ENCODE measurements around the gene C17orf113.
A peak's percentile ranks its signal among the peaks of the same experiment; 100 is the strongest.
"Not testable (repeated sequence)": the region's sequence is repeated elsewhere in the genome, so short reads cannot be mapped to it uniquely, and the experiment has no call there.

Gene C17orf113

DNA sequence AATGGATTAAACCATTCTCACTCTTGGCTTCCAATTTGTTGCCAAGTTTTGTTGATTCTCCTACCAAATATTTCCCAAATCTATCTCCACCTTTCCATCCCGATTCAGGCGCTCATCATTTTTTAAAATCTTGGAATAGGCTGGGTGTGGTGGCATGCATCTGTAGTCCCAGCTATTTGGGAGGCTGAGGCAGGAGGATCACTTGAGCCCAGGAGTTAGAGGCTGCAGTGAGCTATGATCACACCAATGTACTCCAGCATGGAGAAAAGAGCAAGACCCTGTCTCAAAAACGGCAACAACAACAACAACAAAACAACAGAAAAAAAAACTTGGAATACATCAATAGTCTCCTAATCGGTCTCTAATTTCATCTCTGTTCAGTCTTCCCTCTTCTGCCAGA is 31.4 kb downstream of the C17orf113 start:
- DNase-seq (ENCODE audit: extremely low spot score) = no peak
- TF ChIP-seq, protein P1, sequence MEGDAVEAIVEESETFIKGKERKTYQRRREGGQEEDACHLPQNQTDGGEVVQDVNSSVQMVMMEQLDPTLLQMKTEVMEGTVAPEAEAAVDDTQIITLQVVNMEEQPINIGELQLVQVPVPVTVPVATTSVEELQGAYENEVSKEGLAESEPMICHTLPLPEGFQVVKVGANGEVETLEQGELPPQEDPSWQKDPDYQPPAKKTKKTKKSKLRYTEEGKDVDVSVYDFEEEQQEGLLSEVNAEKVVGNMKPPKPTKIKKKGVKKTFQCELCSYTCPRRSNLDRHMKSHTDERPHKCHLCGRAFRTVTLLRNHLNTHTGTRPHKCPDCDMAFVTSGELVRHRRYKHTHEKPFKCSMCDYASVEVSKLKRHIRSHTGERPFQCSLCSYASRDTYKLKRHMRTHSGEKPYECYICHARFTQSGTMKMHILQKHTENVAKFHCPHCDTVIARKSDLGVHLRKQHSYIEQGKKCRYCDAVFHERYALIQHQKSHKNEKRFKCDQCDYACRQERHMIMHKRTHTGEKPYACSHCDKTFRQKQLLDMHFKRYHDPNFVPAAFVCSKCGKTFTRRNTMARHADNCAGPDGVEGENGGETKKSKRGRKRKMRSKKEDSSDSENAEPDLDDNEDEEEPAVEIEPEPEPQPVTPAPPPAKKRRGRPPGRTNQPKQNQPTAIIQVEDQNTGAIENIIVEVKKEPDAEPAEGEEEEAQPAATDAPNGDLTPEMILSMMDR (IDR thresholded peaks at IDR 0.05; ENCODE audit: control extremely low read depth, extremely low read depth, low read depth, missing control alignments) = no peak
- ChIA-PET POLR2A (no interaction called here), CTCF (interaction anchor here (1.3 to 10.4 kb wide), 17 partner anchors 11 to 165 kb away, joined by 3 to 123 read pairs (median 9); partner anchors contain the start of genes CNP, DHX58, KAT2A and KCNH4)

DNA sequence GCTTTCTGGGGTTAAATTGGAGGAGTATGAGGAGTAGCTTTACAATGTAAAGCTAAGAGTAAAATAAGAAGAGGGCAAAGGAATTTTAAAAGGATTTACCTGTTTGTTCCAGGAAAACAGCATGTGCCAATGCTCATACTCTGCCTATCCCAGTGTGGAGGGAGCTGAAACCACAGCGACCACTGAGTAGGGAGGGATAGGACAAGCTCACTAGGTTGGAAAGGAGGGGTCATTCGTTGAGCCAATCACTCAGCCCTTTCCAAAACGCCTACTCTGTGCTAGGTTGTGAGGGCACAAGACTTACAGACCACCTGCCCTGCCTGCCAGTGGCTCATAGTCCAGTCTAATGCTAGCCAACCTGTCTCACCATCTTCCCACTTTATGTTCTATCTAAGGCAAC is 32.1 kb downstream of the C17orf113 start:
- TF ChIP-seq, protein P1 (IDR thresholded peaks at IDR 0.05; ENCODE audit: control extremely low read depth, extremely low read depth, low read depth, missing control alignments) = no peak
- CTCF ChIA-PET = interaction anchor here (0.9 to 10.4 kb wide), 19 partner anchors 8 to 509 kb away, joined by 3 to 123 read pairs (median 6); partner anchors contain the start of genes CNP, DHX58 and KAT2A
- POLR2A ChIA-PET = interaction anchor here (1.1 to 1.6 kb wide), 2 partner anchors 329 to 518 kb away, joined by 3 to 4 read pairs; partner anchors contain the start of genes EIF1 and NAGLU
- no peak for DNase-seq (ENCODE audit: extremely low spot score)

DNA sequence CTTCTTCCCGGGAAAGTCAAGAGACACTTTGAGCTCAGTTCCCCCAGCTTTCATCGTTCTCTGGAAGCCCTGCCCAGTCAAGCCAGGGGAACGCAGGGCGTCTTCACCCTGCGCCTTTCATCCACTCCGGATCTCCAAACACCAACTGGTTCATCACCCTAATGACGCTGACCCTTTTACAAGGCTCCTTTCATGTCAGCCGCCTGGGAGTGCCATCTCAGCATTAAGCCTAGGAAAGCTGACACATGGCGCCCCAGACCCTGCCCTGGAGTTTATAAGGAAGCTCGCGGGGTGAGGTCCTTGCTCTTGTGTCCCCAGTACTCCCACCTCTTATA is 32.6 kb downstream of the C17orf113 start:
- DNase-seq (ENCODE audit: extremely low spot score) = no peak
- ChIA-PET POLR2A (interaction anchor here (0.6 to 2.3 kb wide), 5 partner anchors 8 to 518 kb away, joined by 3 to 6 read pairs (median 4); partner anchors contain the start of genes EIF1 and NAGLU), CTCF (interaction anchor here (0.9 to 10.4 kb wide), 20 partner anchors 8 to 509 kb away, joined by 3 to 123 read pairs (median 5); partner anchors contain the start of genes CNP, DHX58, KAT2A and KCNH4)
- TF ChIP-seq, protein P1 (IDR thresholded peaks at IDR 0.05; ENCODE audit: control extremely low read depth, extremely low read depth, low read depth, missing control alignments) = no peak

DNA sequence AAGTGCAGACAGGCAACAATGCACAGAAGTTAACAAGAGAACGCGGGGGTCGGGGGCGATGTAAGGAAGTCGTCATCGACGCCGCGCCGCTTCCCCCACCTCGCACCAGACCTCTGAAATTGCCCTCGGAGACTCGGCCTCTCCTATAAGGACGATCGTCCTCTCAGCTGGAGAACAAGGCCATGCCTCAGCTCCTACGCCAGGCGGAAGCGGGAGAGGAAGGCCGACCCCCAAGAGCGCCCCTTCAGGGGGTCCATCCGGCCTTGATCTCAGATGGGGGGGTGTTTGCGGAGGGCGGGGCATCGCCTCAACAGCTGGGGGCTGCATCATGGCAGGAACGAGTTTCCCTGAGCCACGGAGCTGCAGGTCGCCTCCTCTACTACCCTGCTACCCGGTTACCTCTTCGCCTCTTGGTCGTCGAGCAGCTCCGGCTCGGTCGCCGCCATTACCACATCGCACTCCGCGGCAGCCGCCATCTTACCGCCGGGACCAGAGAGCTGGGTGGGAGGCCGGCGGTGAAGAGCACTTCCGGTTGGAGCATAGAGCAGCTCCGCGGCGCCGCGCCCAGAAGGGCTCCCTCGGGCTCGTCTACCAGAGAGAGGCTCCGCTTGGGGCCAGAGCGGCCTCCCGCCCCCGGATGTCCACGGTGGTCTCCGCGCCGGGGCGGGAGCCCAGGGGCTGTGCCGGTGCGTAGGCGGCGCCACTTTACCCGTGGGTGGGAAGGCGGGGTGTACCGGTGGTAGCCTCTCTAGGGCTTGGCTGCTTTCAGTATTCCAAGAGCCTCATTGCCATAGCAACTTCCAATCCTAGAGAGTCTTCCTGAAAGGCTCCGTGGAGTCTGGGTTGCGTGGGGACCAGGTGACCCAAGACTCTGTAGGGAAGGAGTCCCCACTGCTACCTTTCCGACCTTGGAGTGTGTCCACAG is 33.2 kb downstream of the C17orf113 start, which contains the start of gene DNAJC7:
Gene DNAJC7, minus strand, starts transcription at position 499 of the 925 bp plus-strand sequence. Its CDS starts 23 bp downstream, at position 476.
- TF ChIP-seq, protein P1 (IDR thresholded peaks at IDR 0.05; ENCODE audit: control extremely low read depth, extremely low read depth, low read depth, missing control alignments) = no peak
- ChIA-PET POLR2A (interaction anchor here (0.5 to 2.3 kb wide), 8 partner anchors 9 to 519 kb away, joined by 3 to 6 read pairs (median 4); partner anchors contain the start of genes EIF1 and NAGLU), CTCF (interaction anchor here (0.8 to 10.4 kb wide), 24 partner anchors 8 to 510 kb away, joined by 3 to 123 read pairs (median 4); partner anchors contain the start of genes CNP, DHX58, KAT2A and KCNH4)
- peak; percentile 96 for DNase-seq (ENCODE audit: extremely low spot score)

DNA sequence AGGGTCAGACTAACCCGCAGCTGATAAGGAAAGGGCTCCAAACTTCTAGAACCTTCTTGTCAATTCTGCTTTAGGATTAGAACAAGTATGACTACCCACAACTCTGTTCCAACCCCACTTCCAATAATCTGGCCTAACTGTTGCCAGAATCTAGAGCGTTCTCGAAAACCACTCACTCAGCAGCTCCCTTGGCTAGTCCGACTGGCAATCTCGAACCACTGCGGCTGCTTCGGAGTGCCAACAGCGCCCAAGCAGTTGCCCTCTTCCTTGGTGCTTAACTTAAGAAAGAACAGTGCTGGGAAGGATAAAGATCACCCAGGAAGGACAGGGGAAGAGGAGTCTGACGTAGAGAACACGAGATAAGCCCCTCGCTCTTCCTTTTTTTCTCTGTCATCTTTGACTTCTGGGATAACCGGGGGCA is 34.0 kb downstream of the C17orf113 start:
- no peak for DNase-seq (ENCODE audit: extremely low spot score)
- CTCF ChIA-PET = interaction anchor here (0.8 to 6.6 kb wide), 17 partner anchors 9 to 511 kb away, joined by 3 to 58 read pairs (median 5); partner anchors contain the start of genes CNP, KAT2A and KCNH4
- POLR2A ChIA-PET = interaction anchor here (0.5 to 2.3 kb wide), 4 partner anchors 46 to 126 kb away, joined by 3 to 6 read pairs (median 5); no protein-coding TSS in a partner anchor
- TF ChIP-seq, protein P1 (IDR thresholded peaks at IDR 0.05; ENCODE audit: control extremely low read depth, extremely low read depth, low read depth, missing control alignments) = no peak

DNA sequence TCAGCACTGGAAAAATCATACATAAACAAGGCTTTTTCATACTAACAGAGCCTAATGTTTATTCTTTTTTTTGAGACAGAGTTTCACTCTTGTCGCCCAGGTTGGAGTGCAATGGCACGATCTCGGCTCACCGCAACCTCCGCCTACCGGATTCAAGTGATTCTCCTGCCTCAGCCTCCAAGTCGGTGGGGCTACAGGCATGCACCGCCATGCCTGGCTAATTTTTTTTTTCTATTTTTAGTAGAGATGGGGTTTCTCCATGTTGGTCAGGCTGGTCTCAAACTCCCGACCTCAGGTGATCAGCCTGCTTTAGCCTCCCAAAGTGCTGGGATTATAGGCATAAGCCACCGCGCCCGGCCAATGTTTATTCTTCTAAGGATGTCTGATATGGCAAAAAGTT is 36.7 kb downstream of the C17orf113 start:
- CTCF ChIA-PET = interaction anchor here (1.3 to 1.5 kb wide), 3 partner anchors 12 to 17 kb away, joined by 3 to 5 read pairs (median 3); no protein-coding TSS in a partner anchor
- DNase-seq (ENCODE audit: extremely low spot score); POLR2A ChIA-PET: not testable (repeated sequence)

DNA sequence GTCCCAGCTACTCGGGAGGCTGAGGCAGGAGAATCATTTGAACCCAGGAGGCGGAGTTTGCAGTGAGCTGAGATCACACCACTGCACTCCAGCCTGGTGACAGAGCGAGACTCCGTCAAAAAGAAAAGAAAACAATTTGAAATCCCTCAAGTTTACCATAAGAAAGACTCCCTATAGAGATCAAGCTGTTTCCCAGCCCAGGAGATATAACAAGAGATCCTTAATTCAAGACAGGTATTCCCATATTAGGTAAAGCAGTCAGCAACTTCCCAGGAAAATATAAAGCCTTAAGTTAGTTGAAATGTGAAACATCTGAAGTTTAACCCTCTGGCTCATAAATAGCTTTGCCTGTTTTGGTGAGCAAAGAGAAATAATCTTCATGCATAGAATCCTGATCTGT is 38.0 kb downstream of the C17orf113 start:
- not testable (repeated sequence) for DNase-seq (ENCODE audit: extremely low spot score)
- ChIA-PET POLR2A (interaction anchor here (0.6 kb wide), 1 partner anchor 112 kb away, joined by 3 read pairs; no protein-coding TSS in a partner anchor), CTCF (interaction anchor here (1.3 to 15.2 kb wide), 4 partner anchors 9 to 21 kb away, joined by 3 to 123 read pairs (median 4); partner anchors contain the start of genes DNAJC7 and NKIRAS2)
